ENCODE data around the gene PDZD2.

DNA sequence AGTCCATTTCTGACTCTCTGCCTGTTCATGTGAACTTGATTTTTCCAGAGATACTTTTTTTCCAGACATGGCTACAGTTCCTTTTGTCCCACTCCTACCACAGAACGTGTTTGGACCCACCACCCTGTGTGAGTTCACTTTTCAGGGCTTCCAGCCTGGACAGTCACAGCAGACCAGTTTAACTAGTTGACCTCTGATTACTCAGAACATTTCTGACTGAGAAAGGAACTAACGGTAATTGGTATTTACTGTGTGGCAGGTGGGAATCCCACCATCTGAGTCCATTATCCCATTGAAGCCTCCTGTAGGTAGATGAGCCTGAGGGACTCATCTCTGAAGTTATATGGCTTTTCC, 325.1 kb downstream of the PDZD2 start:
- TF ChIP-seq, protein P1, sequence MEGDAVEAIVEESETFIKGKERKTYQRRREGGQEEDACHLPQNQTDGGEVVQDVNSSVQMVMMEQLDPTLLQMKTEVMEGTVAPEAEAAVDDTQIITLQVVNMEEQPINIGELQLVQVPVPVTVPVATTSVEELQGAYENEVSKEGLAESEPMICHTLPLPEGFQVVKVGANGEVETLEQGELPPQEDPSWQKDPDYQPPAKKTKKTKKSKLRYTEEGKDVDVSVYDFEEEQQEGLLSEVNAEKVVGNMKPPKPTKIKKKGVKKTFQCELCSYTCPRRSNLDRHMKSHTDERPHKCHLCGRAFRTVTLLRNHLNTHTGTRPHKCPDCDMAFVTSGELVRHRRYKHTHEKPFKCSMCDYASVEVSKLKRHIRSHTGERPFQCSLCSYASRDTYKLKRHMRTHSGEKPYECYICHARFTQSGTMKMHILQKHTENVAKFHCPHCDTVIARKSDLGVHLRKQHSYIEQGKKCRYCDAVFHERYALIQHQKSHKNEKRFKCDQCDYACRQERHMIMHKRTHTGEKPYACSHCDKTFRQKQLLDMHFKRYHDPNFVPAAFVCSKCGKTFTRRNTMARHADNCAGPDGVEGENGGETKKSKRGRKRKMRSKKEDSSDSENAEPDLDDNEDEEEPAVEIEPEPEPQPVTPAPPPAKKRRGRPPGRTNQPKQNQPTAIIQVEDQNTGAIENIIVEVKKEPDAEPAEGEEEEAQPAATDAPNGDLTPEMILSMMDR (conservative IDR thresholded peaks at IDR 0.05; ENCODE audit: low read length): no peak
- no peak for TF ChIP-seq EZH2phosphoT487 (IDR thresholded peaks at IDR 0.05; ENCODE audit: borderline replicate concordance)

All from Loucy (cell line).